Fibroblast of the aortic adventitia (primary cell): ENCODE data around the gene ATRNL1. TPM values are rescaled to one million over a fixed set of nuclear protein-coding genes. Genes with fewer than 3 reads are reported as not detected.
A peak's percentile ranks its signal among the peaks of the same experiment; 100 is the strongest.

Experiments used
- DNase-seq: peaks from one replicate; pipeline ENCODE4 v3.0.0-alpha.2; 2010; ENCODE audit warnings: low read depth
- H3K4me3 ChIP-seq: 2 replicates; pipeline ENCODE4 v1.5.1; 2011; ENCODE audit warnings: low read depth, mild to moderate bottlenecking, control low read depth, low read length, moderate library complexity
- total RNA-seq: library from RNA; depleted of rRNA; stranded (reverse); fragments of >200 nt; gene quantifications from 2 replicates; pipeline ENCODE4 v1.2.3, GENCODE V29; 2012; ENCODE audit warnings: low replicate concordance
- TF ChIP-seq, protein P1 (sequence below): IDR thresholded peaks from 2 replicates; pipeline ENCODE4 v1.5.1; 2011; ENCODE audit warnings: mild to moderate bottlenecking, low read length, control low read depth, inconsistent platforms; ENCODE audit not compliant: insufficient read depth

The ATRNL1 gene
- total RNA-seq, 1 donor = 1.9 TPM

DNA sequence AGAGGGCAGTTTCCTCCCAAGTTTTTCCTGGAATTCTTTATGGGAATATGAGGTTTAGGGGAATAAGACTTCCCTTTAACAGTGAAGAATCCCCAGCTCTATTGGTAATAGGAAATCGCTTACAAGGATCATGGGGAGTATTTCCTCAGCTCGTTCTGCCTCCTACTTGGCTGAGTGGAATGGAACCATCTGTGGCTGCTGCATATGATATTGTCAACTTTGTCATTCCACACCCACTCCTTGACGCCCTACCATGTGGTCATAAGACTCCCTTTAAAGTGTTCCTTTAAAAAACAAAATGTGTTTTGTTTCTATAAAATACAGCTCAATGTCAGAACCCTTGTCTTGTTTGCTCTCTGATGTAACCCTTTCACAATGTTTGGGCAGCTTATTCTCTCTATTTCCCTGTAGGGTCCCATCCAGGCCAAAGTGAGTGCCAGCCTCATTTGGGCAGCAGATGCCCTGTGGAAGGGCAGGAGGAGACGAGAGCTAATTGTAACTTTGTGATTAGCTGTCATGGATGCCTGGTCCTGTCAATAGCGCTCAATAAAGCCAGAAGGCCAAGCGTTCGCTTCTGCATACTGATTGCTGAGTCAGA is 33.8 kb upstream of the ATRNL1 start:
- no peak overlapping the region for H3K4me3 ChIP-seq
- DNase-seq = no peak
- TF ChIP-seq, protein P1, sequence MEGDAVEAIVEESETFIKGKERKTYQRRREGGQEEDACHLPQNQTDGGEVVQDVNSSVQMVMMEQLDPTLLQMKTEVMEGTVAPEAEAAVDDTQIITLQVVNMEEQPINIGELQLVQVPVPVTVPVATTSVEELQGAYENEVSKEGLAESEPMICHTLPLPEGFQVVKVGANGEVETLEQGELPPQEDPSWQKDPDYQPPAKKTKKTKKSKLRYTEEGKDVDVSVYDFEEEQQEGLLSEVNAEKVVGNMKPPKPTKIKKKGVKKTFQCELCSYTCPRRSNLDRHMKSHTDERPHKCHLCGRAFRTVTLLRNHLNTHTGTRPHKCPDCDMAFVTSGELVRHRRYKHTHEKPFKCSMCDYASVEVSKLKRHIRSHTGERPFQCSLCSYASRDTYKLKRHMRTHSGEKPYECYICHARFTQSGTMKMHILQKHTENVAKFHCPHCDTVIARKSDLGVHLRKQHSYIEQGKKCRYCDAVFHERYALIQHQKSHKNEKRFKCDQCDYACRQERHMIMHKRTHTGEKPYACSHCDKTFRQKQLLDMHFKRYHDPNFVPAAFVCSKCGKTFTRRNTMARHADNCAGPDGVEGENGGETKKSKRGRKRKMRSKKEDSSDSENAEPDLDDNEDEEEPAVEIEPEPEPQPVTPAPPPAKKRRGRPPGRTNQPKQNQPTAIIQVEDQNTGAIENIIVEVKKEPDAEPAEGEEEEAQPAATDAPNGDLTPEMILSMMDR = no peak

DNA sequence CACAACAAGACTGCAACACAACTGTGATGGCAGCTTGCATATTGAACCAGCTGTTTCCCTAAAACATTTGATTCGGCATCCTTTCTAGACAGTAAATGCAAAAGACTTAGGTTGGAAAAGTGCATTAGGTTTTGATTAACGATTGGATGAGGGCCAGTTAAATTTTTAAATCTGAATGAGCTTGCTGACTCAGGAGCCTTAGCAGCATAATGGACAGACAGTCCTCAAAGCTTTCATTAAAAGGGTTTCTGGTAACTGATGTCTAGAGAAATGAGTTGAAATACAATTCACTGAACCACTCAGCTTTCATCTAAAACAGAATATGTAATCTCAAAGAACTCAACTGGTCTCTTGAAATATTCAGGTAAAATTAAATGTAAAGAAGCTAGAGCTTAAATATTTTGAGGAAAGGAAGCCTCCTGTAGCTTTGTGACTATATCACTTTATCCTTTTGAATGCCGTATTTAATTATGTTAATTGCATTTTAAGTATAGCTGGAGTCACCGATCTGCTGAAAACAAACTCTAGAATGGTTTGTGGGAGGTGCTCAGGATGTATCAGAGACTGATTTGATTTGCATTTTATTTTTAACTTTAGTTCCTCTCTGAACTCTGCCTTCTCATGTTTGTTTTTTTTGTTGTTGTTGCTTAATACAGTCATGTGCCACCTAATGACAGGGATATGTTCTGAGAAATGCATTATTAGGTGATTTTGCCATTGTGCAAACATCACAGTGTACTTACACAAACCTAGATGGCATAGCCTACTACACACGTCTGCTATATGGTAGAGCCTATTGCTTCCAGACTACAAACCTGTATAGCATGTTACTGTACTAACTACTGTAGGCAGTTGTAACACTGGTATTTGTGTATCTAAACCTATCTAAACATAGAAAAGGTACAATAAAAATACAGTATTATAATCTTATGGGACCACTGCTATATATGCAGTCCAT is 29.2 kb upstream of the ATRNL1 start:
- TF ChIP-seq, protein P1 = no peak
- peak; percentile 26 for DNase-seq
- H3K4me3 ChIP-seq = no peak overlapping the region

DNA sequence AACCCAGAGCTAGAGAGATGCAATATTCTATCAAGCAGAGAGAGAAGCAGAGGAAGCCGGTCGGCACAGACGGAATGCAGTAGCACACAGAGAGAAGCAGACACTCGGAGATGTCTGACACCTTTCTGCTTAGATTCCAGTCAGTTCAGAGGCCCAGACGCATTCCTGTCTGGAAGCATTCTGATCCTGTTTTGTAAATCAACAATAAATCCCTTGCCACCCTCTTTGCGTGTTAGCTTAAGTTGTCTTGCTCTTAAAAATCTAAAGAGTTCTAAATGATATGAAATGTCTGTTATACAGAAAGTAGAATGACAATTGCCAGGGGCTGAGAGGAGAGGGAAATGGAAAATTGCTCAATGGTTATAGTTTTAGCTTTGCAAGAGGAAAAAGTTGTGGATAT is 27.4 kb upstream of the ATRNL1 start:
- TF ChIP-seq, protein P1 = no peak
- no peak overlapping the region for H3K4me3 ChIP-seq
- DNase-seq = no peak

DNA sequence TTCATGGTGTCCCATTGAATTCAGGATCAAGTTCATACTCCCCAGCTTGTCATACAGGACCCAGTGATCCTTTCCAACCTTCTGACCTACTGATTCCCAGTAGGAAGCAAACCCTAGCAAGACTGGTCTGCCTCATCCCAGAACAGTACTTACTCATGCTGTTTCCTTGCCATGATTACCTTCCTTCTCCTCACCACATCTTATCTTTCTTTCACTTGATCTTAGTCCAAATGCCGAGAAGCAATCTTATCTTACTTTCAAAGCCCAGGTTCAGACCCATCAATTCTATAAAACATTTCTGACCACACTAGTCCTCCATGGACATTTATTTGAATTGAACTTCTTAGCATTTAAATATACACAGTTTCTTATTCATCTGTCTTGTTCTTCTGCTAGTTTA is 26.6 kb upstream of the ATRNL1 start:
- TF ChIP-seq, protein P1 = no peak
- no peak for DNase-seq
- H3K4me3 ChIP-seq = no peak overlapping the region

DNA sequence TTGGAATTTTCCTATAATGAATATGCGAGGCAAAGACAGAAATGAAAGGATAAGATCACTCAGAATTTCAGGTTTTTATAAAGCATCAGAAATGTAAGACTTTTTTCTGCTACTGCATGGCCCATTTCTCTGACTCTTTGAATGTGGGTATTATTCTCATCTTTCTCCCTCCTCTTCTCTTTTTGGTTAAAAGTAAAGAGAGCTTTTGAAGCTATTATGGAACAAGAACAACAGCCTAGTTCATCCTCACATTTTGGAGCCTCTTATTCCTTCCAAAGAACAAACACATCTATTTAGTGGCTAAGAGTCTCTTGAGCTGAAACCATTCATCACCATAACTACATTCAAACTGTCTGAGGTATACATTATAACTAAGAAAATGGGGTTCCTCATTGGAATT is 19.4 kb upstream of the ATRNL1 start:
- DNase-seq = no peak
- no peak overlapping the region for H3K4me3 ChIP-seq
- TF ChIP-seq, protein P1 = no peak

DNA sequence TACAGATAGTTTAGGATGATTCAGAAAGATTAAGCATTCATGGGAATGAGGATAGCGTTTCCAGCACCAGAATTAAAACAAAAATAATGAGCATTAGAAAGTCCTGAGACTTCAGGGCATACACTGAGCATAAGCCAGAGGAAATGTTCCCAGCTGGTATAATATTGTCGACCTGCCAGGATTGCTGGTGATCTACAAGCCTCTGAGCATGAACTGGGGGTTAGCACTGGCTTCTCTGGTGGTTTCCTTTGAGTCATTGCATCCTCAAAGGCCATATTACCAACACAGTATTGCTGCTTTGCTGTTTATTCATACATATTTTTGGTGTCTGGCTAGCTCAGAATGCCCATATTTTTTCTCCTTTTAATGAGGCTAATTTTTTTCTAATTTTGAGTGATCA is 10.7 kb upstream of the ATRNL1 start:
- TF ChIP-seq, protein P1 = no peak
- no peak for DNase-seq
- H3K4me3 ChIP-seq = no peak overlapping the region
